T47D (cell line): Measurements from ENCODE around the gene MDM1.

Experiments
- DNase-seq, 2 experiments: peaks; one replicate each; pipeline versions ENCODE4 v3.0.0 to v3.0.0-alpha.2; 2011 to 2012; ENCODE audit warnings: low read depth in 1 of 2, low spot score in 1 of 2
- JUND ChIP-seq: IDR thresholded peaks from 2 replicates; pipeline ENCODE4 v1.6.1; 2012; ENCODE audit warnings: low read depth
- in situ Hi-C: cut with HindIII; loops from 2 replicates; pipeline ENCODE4 v1.10.0; 2016; ENCODE audit warnings: low sequenced_read_pairs, low pct_unique_long_range_greater_than_20kb

MDM1 gene, protein sequence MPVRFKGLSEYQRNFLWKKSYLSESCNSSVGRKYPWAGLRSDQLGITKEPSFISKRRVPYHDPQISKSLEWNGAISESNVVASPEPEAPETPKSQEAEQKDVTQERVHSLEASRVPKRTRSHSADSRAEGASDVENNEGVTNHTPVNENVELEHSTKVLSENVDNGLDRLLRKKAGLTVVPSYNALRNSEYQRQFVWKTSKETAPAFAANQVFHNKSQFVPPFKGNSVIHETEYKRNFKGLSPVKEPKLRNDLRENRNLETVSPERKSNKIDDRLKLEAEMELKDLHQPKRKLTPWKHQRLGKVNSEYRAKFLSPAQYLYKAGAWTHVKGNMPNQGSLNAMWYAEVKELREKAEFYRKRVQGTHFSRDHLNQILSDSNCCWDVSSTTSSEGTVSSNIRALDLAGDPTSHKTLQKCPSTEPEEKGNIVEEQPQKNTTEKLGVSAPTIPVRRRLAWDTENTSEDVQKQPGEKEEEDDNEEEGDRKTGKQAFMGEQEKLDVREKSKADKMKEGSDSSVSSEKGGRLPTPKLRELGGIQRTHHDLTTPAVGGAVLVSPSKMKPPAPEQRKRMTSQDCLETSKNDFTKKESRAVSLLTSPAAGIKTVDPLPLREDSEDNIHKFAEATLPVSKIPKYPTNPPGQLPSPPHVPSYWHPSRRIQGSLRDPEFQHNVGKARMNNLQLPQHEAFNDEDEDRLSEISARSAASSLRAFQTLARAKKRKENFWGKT

DNA sequence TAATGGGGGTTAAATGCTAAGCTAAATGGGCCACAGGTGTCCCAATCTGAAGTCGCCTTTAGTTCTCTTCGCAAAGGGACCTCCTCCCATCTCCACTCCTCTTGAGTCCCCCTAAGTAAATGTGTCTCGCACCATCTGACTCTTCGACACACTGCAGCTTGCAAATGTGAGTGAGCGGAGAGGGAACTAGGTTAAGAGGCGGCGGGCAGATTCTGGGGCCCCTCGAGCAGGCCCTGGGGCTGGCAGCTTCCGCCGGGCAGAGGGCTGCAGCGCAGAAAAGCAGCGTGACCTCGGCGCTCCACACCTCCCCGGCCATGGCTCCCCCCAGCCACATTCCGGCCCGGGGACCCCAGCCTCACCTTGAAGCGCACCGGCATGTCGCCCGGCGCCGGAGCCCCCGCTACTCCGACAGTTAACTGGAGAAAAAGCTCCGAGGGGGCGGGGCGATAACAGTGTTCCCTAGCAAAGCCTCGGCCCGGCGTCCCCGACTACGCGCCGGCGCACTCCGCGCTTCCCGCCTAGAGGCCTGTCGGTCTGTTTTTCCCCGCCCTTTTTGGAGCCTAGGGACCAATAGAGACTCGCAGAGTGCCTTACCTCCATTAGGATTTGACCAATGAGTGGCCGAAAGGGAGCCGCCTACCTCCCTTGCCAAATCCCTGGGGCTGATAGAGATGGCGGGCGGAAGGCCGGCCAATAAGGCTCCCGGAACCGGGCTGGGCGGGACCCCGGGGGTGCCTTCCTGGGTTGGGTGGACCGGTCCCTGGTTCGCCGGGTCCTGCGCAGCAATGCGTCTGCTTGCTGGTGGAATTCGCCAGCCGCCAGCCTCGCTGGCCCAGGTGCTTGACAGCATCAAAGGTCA lies at the start of gene MDM1:
TSS of gene MDM1 (minus strand) at position 494 of the 859 bp plus-strand sequence. CDS start at position 377, 117 bp downstream.
- peak; percentile 99 for DNase-seq
- TF ChIP-seq JUND, result no peak
- in situ Hi-C loops, result no loop called here

DNA sequence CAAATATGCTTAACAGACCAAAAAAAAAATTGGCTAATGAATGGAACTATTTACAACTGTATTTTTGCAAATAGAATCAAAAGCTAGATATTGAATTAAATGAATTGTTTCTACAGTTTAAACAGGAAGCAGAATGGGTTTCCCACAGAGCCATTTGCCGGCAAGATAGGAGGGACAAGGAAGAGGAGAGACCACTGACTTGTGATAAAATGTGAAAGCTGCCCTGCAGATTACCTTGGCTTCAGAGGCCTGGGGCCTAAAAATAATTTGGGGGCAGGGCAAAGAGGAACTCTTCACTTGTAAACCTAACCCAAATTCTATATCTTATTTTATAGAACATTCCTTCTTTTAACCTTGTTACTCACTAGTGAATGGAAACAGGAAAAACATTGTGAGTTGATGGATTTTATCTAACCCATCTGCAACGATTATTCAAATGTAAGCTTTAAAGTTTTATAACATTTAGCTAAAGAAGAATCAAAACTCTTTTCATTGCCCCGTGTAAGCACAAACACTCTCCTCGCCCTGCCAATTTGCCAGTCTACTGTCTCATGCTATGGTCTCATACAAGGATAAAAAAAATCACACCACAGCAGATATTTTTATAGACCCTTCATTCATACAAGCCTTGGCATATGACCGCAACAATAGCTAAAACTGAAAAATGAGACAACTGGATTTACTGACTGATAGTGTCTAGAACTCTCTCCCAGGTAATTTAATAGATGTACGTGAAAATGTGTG lies 49.5 kb upstream of the MDM1 start:
- no peak for DNase-seq
- in situ Hi-C loops, result no loop called here
- no peak for TF ChIP-seq JUND

DNA sequence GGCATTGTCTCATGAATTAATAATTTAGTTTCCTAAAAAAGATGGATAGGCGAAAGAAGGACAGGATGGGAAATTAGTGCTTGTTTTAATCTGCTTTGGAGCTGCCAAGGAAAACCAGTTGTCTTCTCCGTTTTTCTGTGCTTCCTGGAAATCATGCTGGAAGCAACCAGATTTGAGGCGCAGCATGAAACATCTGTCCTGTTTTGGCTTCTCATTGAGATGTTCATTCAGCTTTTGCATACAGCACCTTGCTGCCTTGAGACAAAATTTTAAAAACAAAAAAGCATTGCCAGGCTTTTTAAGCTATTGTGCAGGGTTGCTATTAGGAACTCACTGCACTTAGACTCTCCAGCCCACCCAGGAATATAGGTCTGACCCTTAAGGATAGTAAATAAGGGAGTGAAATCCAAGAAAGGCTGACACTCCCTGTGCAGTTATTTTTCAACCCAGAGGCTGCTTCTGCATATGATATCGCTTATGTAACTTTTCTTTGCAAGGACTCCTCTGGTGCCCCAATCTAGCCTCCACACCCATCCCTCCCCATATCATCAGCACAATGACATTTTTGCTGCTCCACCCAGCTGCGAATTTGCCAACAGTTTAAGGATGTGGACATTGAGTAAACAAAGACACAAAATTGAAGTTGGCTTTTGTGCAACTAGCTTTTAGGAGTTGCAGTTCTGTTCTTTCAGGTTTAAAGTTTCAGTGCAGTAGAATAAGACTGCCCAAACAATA lies 46.9 kb upstream of the MDM1 start:
- in situ Hi-C loops, result no loop called here
- DNase-seq, result peak in 1 of 2 experiments; percentile 44
- TF ChIP-seq JUND, result no peak

DNA sequence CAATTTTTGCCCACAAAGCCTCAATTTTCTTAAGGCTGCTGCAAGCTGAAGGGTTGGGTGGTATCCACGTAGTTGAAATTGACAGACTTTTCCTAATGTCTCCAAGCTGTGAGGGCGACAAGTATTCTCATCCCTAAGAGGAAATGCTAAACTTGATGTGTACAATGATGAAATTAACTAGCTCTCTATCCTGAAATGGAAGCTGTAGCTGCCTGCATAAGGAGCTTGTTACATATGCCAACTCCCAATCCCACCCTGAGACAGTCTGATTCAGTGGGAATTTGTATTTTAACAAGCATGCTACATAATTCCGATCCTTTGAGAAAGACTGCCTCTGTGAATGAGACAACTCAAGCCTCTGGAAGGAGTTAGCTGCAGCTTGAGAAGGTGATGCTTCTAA lies 45.7 kb upstream of the MDM1 start:
- no peak for DNase-seq
- in situ Hi-C loops, result no loop called here
- TF ChIP-seq JUND, result no peak

DNA sequence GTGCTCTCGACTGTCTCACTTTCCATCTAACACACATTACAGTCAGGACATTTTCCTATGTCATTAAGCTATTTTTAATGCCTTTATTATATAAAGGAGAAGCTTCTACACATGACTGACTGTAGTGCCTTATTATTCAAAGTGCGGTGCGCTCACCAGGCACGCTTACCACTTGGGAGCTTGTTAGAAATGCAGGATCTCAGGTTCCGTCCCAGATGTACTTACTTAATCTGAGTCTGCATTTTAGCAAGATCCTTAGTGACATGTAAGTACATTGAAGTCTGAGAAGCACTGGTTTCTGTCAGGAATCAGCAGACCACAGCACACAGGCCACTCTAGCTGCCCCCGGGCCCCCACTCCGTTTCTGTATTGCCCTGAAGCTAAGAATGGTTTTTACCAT lies 44.7 kb upstream of the MDM1 start:
- in situ Hi-C loops, result no loop called here
- TF ChIP-seq JUND, result no peak
- DNase-seq, result no peak

DNA sequence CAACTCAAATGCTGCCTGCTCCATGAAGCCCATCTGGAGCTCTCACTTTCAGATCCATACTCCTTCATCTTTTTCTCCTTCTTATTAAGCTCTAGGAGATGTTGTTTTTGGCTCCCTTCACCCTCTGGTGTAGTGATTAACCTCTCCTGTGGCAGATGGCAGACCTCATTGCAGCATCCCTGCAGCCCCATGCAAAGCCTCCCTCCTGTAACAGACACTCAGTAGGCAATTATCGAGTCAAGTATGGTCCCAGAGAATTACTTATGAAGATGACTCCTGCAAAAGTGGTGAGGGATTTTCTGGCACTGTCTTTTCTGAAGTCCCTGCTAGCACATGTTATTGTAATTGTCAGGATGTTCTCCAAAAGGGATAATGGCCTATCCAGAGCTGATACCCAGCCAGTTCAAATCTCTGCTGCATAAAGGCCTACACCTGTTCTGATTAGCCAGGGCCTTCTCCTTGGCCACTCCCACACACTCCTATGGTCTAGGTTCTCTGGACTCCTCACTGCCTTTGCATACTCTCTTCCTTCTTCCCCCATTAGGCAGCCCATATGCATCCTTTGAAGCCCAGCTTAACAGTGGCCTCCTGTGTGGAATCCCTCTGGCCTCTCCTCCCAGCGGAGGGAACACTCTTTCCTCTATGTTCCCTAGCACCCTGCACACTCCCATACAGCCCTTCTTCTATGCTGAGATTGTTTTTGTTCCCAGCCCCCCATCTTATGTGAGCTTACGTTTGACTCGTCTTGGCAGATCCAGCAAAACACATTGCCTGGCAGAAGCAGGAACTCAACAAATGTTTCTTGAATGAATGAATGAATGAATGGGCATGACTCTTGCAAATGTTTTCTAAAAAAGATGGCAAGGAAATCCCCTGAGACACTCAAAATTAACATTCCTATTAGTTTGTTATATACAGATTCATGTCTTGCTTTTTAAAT lies 43.9 kb upstream of the MDM1 start:
- no peak for DNase-seq
- no peak for TF ChIP-seq JUND
- in situ Hi-C loops, result no loop called here

DNA sequence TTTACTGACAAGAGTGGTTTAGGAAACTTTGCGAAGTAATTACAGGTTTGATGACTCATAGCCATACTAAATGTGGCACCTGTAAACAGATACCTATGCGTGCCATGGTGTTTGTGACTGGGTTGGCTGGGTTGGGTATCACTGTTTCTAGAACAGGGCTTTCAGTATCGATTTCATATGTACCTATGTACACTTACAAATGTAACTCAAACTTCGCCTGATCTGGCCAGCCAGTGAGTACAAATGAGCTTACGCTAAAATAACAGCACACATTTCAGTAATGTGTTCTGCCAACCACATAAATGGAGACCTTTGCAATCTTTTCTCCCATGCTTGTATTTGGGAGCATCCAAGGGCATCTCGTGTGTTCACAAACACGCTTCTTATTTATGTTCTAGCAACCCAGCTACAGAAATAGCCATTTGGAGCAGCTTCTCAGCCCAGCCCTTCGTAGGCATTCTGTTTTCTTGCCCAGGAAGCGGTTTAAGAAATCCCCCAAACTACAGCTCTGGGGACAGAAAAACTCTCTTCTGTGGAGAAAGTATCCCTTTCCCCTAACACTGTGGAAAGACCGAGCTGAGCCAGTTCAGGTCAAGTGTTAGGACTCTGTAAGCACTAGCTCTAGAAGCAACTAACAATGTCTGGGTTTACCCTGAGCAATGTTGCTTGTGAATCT lies 42.3 kb upstream of the MDM1 start:
- TF ChIP-seq JUND, result no peak
- DNase-seq, result peak in 1 of 2 experiments; percentile 41
- in situ Hi-C loops, result no loop called here

DNA sequence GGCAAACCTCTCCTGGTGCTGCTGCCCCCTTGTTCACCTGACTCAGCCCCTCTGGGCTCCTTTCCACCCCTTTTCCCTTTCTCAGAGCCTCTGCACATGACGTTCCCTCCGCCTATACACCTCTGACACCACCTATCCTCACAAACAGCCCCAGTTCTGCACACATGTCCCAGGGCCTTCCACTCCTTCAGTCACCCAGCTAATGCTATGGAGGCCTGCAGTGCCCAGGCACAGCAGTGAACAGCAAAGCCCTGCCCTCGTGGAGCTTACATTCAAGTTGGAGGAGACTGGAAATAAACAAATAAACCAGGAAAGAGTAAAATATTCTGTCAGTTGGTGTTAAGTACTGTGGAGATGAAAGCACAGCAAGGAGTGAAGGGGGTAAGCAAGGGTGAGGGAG lies 38.5 kb upstream of the MDM1 start:
- in situ Hi-C loops, result no loop called here
- no peak for DNase-seq
- TF ChIP-seq JUND, result no peak

DNA sequence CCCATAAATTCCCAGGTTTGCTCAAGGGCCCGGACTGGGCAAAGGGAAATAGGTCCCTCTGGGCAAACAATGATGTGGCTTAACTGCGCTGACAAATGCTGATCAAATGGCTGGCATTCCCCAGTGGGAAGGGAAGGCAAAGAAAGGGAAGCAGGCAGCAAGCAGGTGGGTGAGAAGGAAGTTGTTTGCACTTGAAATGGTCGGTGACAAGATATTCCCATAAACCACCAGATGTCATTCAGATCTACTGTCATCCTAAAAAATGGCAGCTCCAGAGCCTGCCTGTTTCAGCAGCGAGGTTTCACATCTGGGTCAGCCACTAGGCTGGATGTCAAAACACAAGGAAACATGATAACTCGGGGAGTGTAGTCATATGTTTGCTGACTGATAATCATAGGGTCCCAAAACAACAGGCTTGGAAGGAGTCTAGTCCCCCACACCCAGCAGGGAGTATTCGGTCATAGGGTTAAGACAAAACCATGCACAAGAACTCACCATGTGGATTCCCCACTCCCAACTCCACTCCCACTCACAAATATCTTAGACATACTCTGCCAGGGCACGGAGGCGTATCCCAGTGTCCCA lies 37.9 kb upstream of the MDM1 start:
- no peak for DNase-seq
- no peak for TF ChIP-seq JUND
- in situ Hi-C loops, result no loop called here

DNA sequence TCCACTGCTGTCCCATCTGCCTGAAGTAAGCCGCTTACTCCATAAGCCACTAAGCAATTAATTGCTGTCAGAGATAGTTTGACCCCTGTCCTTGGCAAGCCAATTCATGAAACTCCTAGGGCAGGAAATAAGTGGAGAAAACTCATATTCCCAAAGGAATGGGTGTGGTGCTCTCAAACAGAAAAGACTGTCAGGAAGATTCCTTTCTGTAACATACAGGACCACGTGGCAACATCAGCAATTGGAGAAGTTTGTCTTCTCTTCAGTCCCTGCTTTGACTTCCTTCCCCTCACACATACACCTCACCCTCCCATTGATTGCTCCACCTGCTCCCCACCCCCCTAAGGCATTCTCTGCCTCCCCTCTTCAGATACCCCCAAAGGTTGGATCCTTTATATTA lies 36.2 kb upstream of the MDM1 start:
- no peak for DNase-seq
- TF ChIP-seq JUND, result no peak
- in situ Hi-C loops, result no loop called here
